ENCODE data around the gene TMEM187.

The TMEM187 gene

DNA sequence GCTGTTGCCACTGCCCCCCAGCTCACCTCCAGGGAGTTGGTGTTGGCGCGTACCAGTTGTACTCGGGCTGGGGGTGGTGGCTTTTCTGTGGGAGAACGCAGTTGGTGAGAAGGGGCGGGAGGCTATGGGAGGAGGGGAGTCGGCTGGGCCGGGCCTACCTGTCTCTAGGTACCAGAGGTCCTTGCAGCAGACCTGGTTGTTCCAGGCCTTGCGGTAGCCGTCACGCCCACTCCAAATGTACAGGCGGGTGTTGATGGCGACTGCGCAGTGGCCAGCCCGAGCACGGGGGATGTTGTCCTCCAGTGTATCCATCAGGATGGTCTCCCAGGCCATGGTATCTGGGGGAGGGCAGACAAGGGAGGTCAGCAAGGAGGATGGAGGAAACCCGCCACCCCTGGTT is 12.5 kb upstream of the TMEM187 start:
- no peaks in the 10 kb centered on the region for H3K79me1 ChIP-seq (ENCODE audit: low read length)

DNA sequence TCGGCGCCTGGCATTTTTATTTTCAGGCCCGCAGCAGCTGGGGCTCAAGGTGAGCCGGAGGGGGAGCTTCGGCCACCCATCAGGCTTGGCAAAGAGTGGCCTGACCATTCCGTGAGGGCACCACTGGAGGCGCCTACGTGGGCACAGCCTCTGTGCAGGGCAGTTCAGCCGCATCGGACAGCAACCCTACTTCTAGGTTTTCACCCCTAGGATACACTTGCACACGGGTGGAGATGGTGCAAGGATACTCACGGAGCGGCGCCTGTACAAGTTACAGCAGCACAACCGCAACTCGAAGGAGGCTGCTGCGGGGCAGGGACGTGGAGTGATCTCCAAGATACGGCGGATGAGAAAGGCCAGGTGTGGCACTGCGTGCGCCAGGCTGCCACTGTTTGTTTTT is 11.8 kb upstream of the TMEM187 start:
- no peak overlapping the region for H3K23ac ChIP-seq (ENCODE audit: low read length)
- H3K27me3 ChIP-seq (ENCODE audit: insufficient read depth, low read length), result no peaks in the 10 kb centered on the region
- no peak overlapping the region for H3K9ac ChIP-seq (ENCODE audit: low read length)
- no peak overlapping the region for H3K27ac ChIP-seq (ENCODE audit: low read depth, low read length)
- H3K79me1 ChIP-seq (ENCODE audit: low read length), result no peaks in the 10 kb centered on the region
- H3K18ac ChIP-seq (ENCODE audit: low read length), result no peak overlapping the region
- no peak overlapping the region for H2BK5ac ChIP-seq (ENCODE audit: low read depth, low read length, poor library complexity)
- H2BK120ac ChIP-seq (ENCODE audit: insufficient read depth, low read length, poor library complexity), result no peak overlapping the region
- no peak overlapping the region for H3K4ac ChIP-seq (ENCODE audit: low read depth, low read length)
- no peak overlapping the region for H4K91ac ChIP-seq (ENCODE audit: low read depth, low read length)
- peaks cover 91 to 92% of the 10 kb centered on the region in 2 experiments for H3K36me3 ChIP-seq (ENCODE audit: control insufficient read depth in 1 of 2, insufficient read depth in 2 of 2, low read length in 2 of 2)
- no peaks in the 10 kb centered on the region for H3K4me1 ChIP-seq (ENCODE audit: control insufficient read depth in 1 of 2, insufficient read depth in 2 of 2, low read length in 2 of 2)
- no CpG with 5 or more reads among the region's 22 CpGs for WGBS (ENCODE audit: extremely low coverage, insufficient coverage, insufficient read length)
- no peak overlapping the region for H3K4me3 ChIP-seq (ENCODE audit: low read depth, low read length)
- no peak for DNase-seq
- H2AFZ ChIP-seq (ENCODE audit: insufficient read depth, low read length, poor library complexity), result no peak overlapping the region
- H3K9me3 ChIP-seq (ENCODE audit: insufficient read depth, low read depth, low read length), result no peaks in the 10 kb centered on the region
- no peak overlapping the region for H2AK5ac ChIP-seq (ENCODE audit: low read length)
- H2BK12ac ChIP-seq (ENCODE audit: low read length), result no peak overlapping the region
- no peak overlapping the region for H3K14ac ChIP-seq (ENCODE audit: low read length)
- H4K12ac ChIP-seq (ENCODE audit: low read depth, low read length), result no peak overlapping the region
- H3K4me2 ChIP-seq (ENCODE audit: low read length), result no peak overlapping the region
- H3K79me2 ChIP-seq (ENCODE audit: control insufficient read depth, insufficient read depth, low read length, poor library complexity), result peaks cover 8% of the 10 kb centered on the region
- no peak overlapping the region for H4K8ac ChIP-seq (ENCODE audit: low read depth, low read length)

More for the DNA sequence above, 12.5 kb upstream of the TMEM187 start:
- Histone ChIP-seq H3K4me1 (ENCODE audit: control insufficient read depth in 1 of 2, insufficient read depth in 2 of 2, low read length in 2 of 2) (no peaks in the 10 kb centered on the region), H3K23ac (ENCODE audit: low read length) (no peak overlapping the region), H2AK5ac (ENCODE audit: low read length) (no peak overlapping the region), H4K8ac (ENCODE audit: low read depth, low read length) (no peak overlapping the region), H3K4me2 (ENCODE audit: low read length) (no peak overlapping the region), H2BK5ac (ENCODE audit: low read depth, low read length, poor library complexity) (no peak overlapping the region), H3K9ac (ENCODE audit: low read length) (no peak overlapping the region), H2BK12ac (ENCODE audit: low read length) (no peak overlapping the region), H3K79me2 (ENCODE audit: control insufficient read depth, insufficient read depth, low read length, poor library complexity) (peaks cover 6% of the 10 kb centered on the region), H4K12ac (ENCODE audit: low read depth, low read length) (no peak overlapping the region), H3K27ac (ENCODE audit: low read depth, low read length) (no peak overlapping the region), H3K27me3 (ENCODE audit: insufficient read depth, low read length) (no peaks in the 10 kb centered on the region), H4K91ac (ENCODE audit: low read depth, low read length) (no peak overlapping the region), H3K18ac (ENCODE audit: low read length) (no peak overlapping the region), H3K4ac (ENCODE audit: low read depth, low read length) (no peak overlapping the region), H3K36me3 (ENCODE audit: control insufficient read depth in 1 of 2, insufficient read depth in 2 of 2, low read length in 2 of 2) (peaks cover 95 to 96% of the 10 kb centered on the region in 2 experiments), H3K9me3 (ENCODE audit: insufficient read depth, low read depth, low read length) (no peaks in the 10 kb centered on the region), H2BK120ac (ENCODE audit: insufficient read depth, low read length, poor library complexity) (no peak overlapping the region), H2AFZ (ENCODE audit: insufficient read depth, low read length, poor library complexity) (no peak overlapping the region), H3K14ac (ENCODE audit: low read length) (no peak overlapping the region), H3K4me3 (ENCODE audit: low read depth, low read length) (no peak overlapping the region)
- DNase-seq, result no peak
- no CpG with 5 or more reads among the region's 16 CpGs for WGBS (ENCODE audit: extremely low coverage, insufficient coverage, insufficient read length)

DNA sequence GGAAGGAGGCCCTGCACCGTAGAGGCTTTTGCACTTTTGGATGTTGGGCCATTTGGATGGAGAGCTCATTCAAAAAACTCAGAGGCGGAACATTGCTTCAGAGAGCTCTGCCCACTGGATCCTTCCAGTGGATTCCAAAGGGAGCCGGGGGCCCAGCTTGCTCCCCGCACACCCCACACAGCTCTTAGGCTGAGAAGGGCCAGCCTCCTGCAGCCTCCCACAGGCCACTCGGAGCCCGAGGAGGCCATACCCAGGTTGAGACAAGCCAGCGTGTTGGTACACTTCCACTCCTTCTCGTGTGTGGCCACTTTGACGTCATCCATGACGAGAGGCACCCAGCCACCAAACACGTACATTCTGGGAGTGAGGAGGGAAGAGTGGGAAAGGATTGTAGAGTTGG is 11.3 kb upstream of the TMEM187 start:
- H3K36me3 ChIP-seq (ENCODE audit: control insufficient read depth in 1 of 2, insufficient read depth in 2 of 2, low read length in 2 of 2), result peaks cover 88% of the 10 kb centered on the region in 2 experiments
- H3K79me2 ChIP-seq (ENCODE audit: control insufficient read depth, insufficient read depth, low read length, poor library complexity), result peaks cover 13% of the 10 kb centered on the region
- H3K27me3 ChIP-seq (ENCODE audit: insufficient read depth, low read length), result no peaks in the 10 kb centered on the region
- no peak overlapping the region for H2BK5ac ChIP-seq (ENCODE audit: low read depth, low read length, poor library complexity)
- H2BK12ac ChIP-seq (ENCODE audit: low read length), result no peak overlapping the region
- no peak overlapping the region for H4K12ac ChIP-seq (ENCODE audit: low read depth, low read length)
- H2BK120ac ChIP-seq (ENCODE audit: insufficient read depth, low read length, poor library complexity), result no peak overlapping the region
- no peaks in the 10 kb centered on the region for H3K9me3 ChIP-seq (ENCODE audit: insufficient read depth, low read depth, low read length)
- H3K18ac ChIP-seq (ENCODE audit: low read length), result no peak overlapping the region
- WGBS (ENCODE audit: extremely low coverage, insufficient coverage, insufficient read length), result no CpG with 5 or more reads among the region's 11 CpGs
- H4K91ac ChIP-seq (ENCODE audit: low read depth, low read length), result no peak overlapping the region
- H3K4me1 ChIP-seq (ENCODE audit: control insufficient read depth in 1 of 2, insufficient read depth in 2 of 2, low read length in 2 of 2), result no peaks in the 10 kb centered on the region
- H4K8ac ChIP-seq (ENCODE audit: low read depth, low read length), result no peak overlapping the region
- no peak overlapping the region for H3K4me2 ChIP-seq (ENCODE audit: low read length)
- H3K79me1 ChIP-seq (ENCODE audit: low read length), result no peaks in the 10 kb centered on the region
- DNase-seq, result no peak
- H3K4ac ChIP-seq (ENCODE audit: low read depth, low read length), result peak overlapping the region; percentile 6
- H2AFZ ChIP-seq (ENCODE audit: insufficient read depth, low read length, poor library complexity), result no peak overlapping the region
- H3K9ac ChIP-seq (ENCODE audit: low read length), result no peak overlapping the region
- no peak overlapping the region for H3K23ac ChIP-seq (ENCODE audit: low read length)
- H3K27ac ChIP-seq (ENCODE audit: low read depth, low read length), result no peak overlapping the region
- H3K4me3 ChIP-seq (ENCODE audit: low read depth, low read length), result no peak overlapping the region
- no peak overlapping the region for H2AK5ac ChIP-seq (ENCODE audit: low read length)
- H3K14ac ChIP-seq (ENCODE audit: low read length), result no peak overlapping the region

DNA sequence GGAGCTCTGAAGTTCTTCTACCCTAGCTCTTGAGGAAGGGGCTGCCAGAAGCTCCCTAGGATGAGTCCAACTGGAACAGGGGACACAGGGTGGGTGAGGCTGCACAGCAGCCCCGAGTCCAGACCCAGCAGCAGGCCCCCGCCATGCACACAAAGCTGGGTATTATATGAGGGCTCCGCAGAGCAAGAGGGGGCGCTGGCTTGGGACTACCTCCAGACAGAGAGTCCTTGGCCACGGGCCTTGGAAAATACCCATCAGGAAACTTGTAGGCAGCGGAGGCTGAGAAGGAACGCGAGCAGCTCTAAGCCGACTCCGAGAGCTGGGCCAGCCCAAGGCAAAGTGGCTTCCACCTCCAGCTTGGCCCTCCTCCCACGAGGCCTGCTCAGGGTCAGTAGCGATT is 9.0 kb upstream of the TMEM187 start:
- no peak overlapping the region for H4K8ac ChIP-seq (ENCODE audit: low read depth, low read length)
- H3K9ac ChIP-seq (ENCODE audit: low read length), result no peak overlapping the region

More for the DNA sequence above, 9.0 kb upstream of the TMEM187 start:
- no peak overlapping the region for H4K12ac ChIP-seq (ENCODE audit: low read depth, low read length)
- no peaks in the 10 kb centered on the region for H3K27me3 ChIP-seq (ENCODE audit: insufficient read depth, low read length)
- no peak overlapping the region for H2AK5ac ChIP-seq (ENCODE audit: low read length)
- no peak for DNase-seq
- H3K4ac ChIP-seq (ENCODE audit: low read depth, low read length), result no peak overlapping the region
- H3K36me3 ChIP-seq (ENCODE audit: control insufficient read depth in 1 of 2, insufficient read depth in 2 of 2, low read length in 2 of 2), result peaks cover 71 to 81% of the 10 kb centered on the region in 2 experiments
- H2AFZ ChIP-seq (ENCODE audit: insufficient read depth, low read length, poor library complexity), result peak overlapping the region; percentile 28
- H2BK12ac ChIP-seq (ENCODE audit: low read length), result no peak overlapping the region
- H3K14ac ChIP-seq (ENCODE audit: low read length), result no peak overlapping the region
- H3K18ac ChIP-seq (ENCODE audit: low read length), result no peak overlapping the region
- H3K4me3 ChIP-seq (ENCODE audit: low read depth, low read length), result no peak overlapping the region
- no peak overlapping the region for H2BK120ac ChIP-seq (ENCODE audit: insufficient read depth, low read length, poor library complexity)
- no peaks in the 10 kb centered on the region for H3K79me1 ChIP-seq (ENCODE audit: low read length)
- no peak overlapping the region for H2BK5ac ChIP-seq (ENCODE audit: low read depth, low read length, poor library complexity)
- no peak overlapping the region for H3K4me2 ChIP-seq (ENCODE audit: low read length)
- H3K79me2 ChIP-seq (ENCODE audit: control insufficient read depth, insufficient read depth, low read length, poor library complexity), result peaks cover 34% of the 10 kb centered on the region
- H4K91ac ChIP-seq (ENCODE audit: low read depth, low read length), result no peak overlapping the region
- no peak overlapping the region for H3K23ac ChIP-seq (ENCODE audit: low read length)
- peaks cover under 1 to 5% of the 10 kb centered on the region in 2 experiments for H3K4me1 ChIP-seq (ENCODE audit: control insufficient read depth in 1 of 2, insufficient read depth in 2 of 2, low read length in 2 of 2)
- H3K9me3 ChIP-seq (ENCODE audit: insufficient read depth, low read depth, low read length), result no peaks in the 10 kb centered on the region
- no CpG with 5 or more reads among the region's 12 CpGs for WGBS (ENCODE audit: extremely low coverage, insufficient coverage, insufficient read length)
- H3K27ac ChIP-seq (ENCODE audit: low read depth, low read length), result no peak overlapping the region
